ENCODE measurements around the gene MPL. TPM values are rescaled to one million over a fixed set of nuclear protein-coding genes. Genes with fewer than 3 reads are reported as not detected.

The MPL gene
- total and polyA plus RNA-seq, 10 of the 15 experiments (the other 5 are each of a cell fraction or from before 2014, with no cell fraction given) = not detected

GRCh38 chr1:43324810-43325209 lies 12.8 kb upstream of the MPL start:
- Histone ChIP-seq H3K9me3 (replicated peaks; ENCODE audit: control insufficient read depth, insufficient read depth, low read length) (no peaks in the 10 kb centered on the region; the same call in 1 of the 3 replicates), H3K27ac (ENCODE audit: control insufficient read depth, insufficient read depth) (no peak overlapping the region), H2AFZ (ENCODE audit: control insufficient read depth, low read depth, low read length) (no peak overlapping the region), H3K9ac (ENCODE audit: control insufficient read depth, insufficient read depth, low read length) (no peak overlapping the region), H3K79me2 (ENCODE audit: control insufficient read depth, insufficient read depth, low read length) (no peaks in the 10 kb centered on the region), H3K36me3 (ENCODE audit: control insufficient read depth in 2 of 2, insufficient read depth in 2 of 2, low read length in 1 of 2) (no peaks in the 10 kb centered on the region), H3K4me1 (ENCODE audit: control insufficient read depth, insufficient read depth, low read length) (no peaks in the 10 kb centered on the region), H3K4me2 (ENCODE audit: control insufficient read depth, insufficient read depth) (no peak overlapping the region), H3K27me3 (replicated peaks in 1 of 2; ENCODE audit: control insufficient read depth in 2 of 2, insufficient read depth in 2 of 2, low read length in 1 of 2) (no peaks in the 10 kb centered on the region), H3K4me3 (no peak overlapping the region), H4K20me1 (ENCODE audit: control insufficient read depth, insufficient read depth) (no peaks in the 10 kb centered on the region)
- no TSS peak for BruUV-seq (replicated peaks)
- ATAC-seq (no peak), FAIRE-seq (no peak), DNase-seq (ENCODE audit: low read depth, low spot score) (no peak)
- CTCF ChIA-PET = no interaction called here
- 33% methylated on average over 1 of the region's 1 CpG for WGBS (ENCODE audit: insufficient coverage, insufficient replicate concordance, low lambda C conversion rate, missing lambda C conversion rate)
- POLR2A ChIA-PET = no interaction called here
- in situ Hi-C loops (cut with MboI) = no loop called here
- RAD21 ChIA-PET (ENCODE audit: unreplicated experiment) = no interaction called here
- intact Hi-C loops (cut with micrococcal nuclease; ENCODE audit: unreplicated experiment) = no loop called here
- SMC1A ChIA-PET (ENCODE audit: uncharacterized antibody, unreplicated experiment) = interaction anchor here (1.7 kb wide), 1 partner anchor 27 kb away, joined by 3 read pairs; no protein-coding TSS in a partner anchor
- TF ChIP-seq PAX5 (IDR thresholded peaks at IDR 0.05; ENCODE audit: borderline replicate concordance, low read depth, low read length) (no peak), GABPA (IDR thresholded peaks at IDR 0.05; ENCODE audit: low read depth) (no peak), ZZZ3 (IDR thresholded peaks at IDR 0.05; ENCODE audit: control insufficient read depth, insufficient read length, low read depth) (no peak), CUX1 (IDR thresholded peaks at IDR 0.05; ENCODE audit: insufficient replicate concordance, low read depth, low read length) (no peak), MYB (IDR thresholded peaks at IDR 0.05; ENCODE audit: borderline replicate concordance, low read depth, low read length) (no peak), CREM (IDR thresholded peaks at IDR 0.05; ENCODE audit: low read depth) (no peak), MTA3 (IDR thresholded peaks at IDR 0.05; ENCODE audit: borderline replicate concordance, low read length) (no peak), CEBPZ (IDR thresholded peaks at IDR 0.05; ENCODE audit: low read depth, low read length) (no peak), TARDBP (IDR thresholded peaks at IDR 0.05; ENCODE audit: borderline replicate concordance) (no peak), KDM1A (IDR thresholded peaks at IDR 0.05; ENCODE audit: borderline replicate concordance) (no peak), NKRF (conservative IDR thresholded peaks at IDR 0.05) (no peak), ZSCAN29 (IDR thresholded peaks at IDR 0.05) (no peak)

Measured in GM12878 (cell line).